HL-60 (cell line): ENCODE measurements around the gene MTCL1.

ENCODE experiments used
- GABPA ChIP-seq: IDR thresholded peaks from 2 replicates; pipeline ENCODE4 v1.6.1; 2012; ENCODE audit warnings: low read depth
- POLR2AphosphoS5 ChIP-seq: IDR thresholded peaks from 2 replicates; pipeline ENCODE4 v1.6.1; 2012; ENCODE audit warnings: low read depth
- SPI1 ChIP-seq: IDR thresholded peaks from 2 replicates; pipeline ENCODE4 v1.6.1; 2012; ENCODE audit warnings: low read depth, mild to moderate bottlenecking, borderline replicate concordance
- TF ChIP-seq, protein P1 (sequence below): IDR thresholded peaks from one replicate; pipeline ENCODE4 v1.5.1; 2011; ENCODE audit warnings: low read length, control low read depth, inconsistent platforms; ENCODE audit not compliant: insufficient read depth
- TF ChIP-seq, protein P2 (sequence below): IDR thresholded peaks from 2 replicates; pipeline ENCODE4 v1.6.1; 2012; ENCODE audit warnings: low read depth; ENCODE audit not compliant: insufficient replicate concordance

DNA sequence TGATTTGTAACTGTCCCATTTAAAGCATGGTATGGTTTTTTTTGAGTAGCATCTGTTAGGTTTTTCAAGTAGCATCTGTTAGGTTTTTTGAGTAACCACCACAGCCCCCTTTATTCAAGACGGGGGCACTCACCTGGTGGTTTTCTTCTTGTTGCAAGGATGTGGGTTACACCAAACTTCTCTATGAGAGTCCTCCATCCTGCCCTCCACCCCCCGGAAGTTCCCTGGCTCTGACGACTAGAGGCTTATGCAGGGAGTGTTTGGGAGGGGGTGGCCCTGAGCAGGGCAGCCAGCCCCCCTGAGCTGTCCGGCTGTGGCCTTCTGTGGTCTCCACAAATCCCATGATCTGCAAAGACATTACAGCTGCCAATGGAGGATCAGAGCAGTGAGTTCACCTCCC, 39.3 kb downstream of the MTCL1 start:
- TF ChIP-seq SPI1 (no peak), POLR2AphosphoS5 (no peak), GABPA (no peak)
- TF ChIP-seq, protein P1, sequence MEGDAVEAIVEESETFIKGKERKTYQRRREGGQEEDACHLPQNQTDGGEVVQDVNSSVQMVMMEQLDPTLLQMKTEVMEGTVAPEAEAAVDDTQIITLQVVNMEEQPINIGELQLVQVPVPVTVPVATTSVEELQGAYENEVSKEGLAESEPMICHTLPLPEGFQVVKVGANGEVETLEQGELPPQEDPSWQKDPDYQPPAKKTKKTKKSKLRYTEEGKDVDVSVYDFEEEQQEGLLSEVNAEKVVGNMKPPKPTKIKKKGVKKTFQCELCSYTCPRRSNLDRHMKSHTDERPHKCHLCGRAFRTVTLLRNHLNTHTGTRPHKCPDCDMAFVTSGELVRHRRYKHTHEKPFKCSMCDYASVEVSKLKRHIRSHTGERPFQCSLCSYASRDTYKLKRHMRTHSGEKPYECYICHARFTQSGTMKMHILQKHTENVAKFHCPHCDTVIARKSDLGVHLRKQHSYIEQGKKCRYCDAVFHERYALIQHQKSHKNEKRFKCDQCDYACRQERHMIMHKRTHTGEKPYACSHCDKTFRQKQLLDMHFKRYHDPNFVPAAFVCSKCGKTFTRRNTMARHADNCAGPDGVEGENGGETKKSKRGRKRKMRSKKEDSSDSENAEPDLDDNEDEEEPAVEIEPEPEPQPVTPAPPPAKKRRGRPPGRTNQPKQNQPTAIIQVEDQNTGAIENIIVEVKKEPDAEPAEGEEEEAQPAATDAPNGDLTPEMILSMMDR, result no peak
- TF ChIP-seq, protein P2, sequence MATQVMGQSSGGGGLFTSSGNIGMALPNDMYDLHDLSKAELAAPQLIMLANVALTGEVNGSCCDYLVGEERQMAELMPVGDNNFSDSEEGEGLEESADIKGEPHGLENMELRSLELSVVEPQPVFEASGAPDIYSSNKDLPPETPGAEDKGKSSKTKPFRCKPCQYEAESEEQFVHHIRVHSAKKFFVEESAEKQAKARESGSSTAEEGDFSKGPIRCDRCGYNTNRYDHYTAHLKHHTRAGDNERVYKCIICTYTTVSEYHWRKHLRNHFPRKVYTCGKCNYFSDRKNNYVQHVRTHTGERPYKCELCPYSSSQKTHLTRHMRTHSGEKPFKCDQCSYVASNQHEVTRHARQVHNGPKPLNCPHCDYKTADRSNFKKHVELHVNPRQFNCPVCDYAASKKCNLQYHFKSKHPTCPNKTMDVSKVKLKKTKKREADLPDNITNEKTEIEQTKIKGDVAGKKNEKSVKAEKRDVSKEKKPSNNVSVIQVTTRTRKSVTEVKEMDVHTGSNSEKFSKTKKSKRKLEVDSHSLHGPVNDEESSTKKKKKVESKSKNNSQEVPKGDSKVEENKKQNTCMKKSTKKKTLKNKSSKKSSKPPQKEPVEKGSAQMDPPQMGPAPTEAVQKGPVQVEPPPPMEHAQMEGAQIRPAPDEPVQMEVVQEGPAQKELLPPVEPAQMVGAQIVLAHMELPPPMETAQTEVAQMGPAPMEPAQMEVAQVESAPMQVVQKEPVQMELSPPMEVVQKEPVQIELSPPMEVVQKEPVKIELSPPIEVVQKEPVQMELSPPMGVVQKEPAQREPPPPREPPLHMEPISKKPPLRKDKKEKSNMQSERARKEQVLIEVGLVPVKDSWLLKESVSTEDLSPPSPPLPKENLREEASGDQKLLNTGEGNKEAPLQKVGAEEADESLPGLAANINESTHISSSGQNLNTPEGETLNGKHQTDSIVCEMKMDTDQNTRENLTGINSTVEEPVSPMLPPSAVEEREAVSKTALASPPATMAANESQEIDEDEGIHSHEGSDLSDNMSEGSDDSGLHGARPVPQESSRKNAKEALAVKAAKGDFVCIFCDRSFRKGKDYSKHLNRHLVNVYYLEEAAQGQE, result no peak
